NT2/D1 (cell line): ENCODE results near the gene MAPK11.

Source experiments
- DNase-seq: peaks from one replicate; pipeline ENCODE4 v3.0.0-alpha.2; 2011; ENCODE audit warnings: low read depth, low spot score
- H3K27me3 ChIP-seq: 2 replicates; pipeline ENCODE4 v1.6.0; 2011; ENCODE audit warnings: mild to moderate bottlenecking; ENCODE audit not compliant: insufficient read length, insufficient read depth
- H3K36me3 ChIP-seq: 2 replicates; pipeline ENCODE4 v1.6.1; 2011; ENCODE audit warnings: mild to moderate bottlenecking, low read length, mixed read lengths; ENCODE audit not compliant: insufficient read depth, insufficient read length
- H3K4me1 ChIP-seq: 2 replicates; pipeline ENCODE4 v1.5.1; 2011; ENCODE audit not compliant: insufficient read depth, insufficient read length
- H3K4me3 ChIP-seq: 2 replicates; pipeline ENCODE4 v1.5.1; 2011; ENCODE audit warnings: low read depth; ENCODE audit not compliant: insufficient read length
- H3K9ac ChIP-seq: 2 replicates; pipeline ENCODE4 v1.6.0; 2011; ENCODE audit warnings: low read depth; ENCODE audit not compliant: insufficient read length
- H3K9me3 ChIP-seq: 2 replicates; pipeline ENCODE4 v1.5.1; 2011; ENCODE audit warnings: mild to moderate bottlenecking, low read length; ENCODE audit not compliant: insufficient read depth
- SUZ12 ChIP-seq: IDR thresholded peaks from 2 replicates; pipeline ENCODE4 v1.6.1; 2011; ENCODE audit not compliant: insufficient read length, insufficient read depth; ENCODE audit errors: extremely low read depth
- YY1 ChIP-seq: IDR thresholded peaks from 2 replicates; pipeline ENCODE4 v1.6.1; 2011; ENCODE audit not compliant: insufficient read length, insufficient read depth
- ZNF274 ChIP-seq: IDR thresholded peaks from 2 replicates; pipeline ENCODE4 v1.6.1; 2011; ENCODE audit warnings: mild to moderate bottlenecking, low read depth, low read length

MAPK11 gene

GRCh38 chr22:50215297-50216054, 54.7 kb downstream of the MAPK11 start:
- Histone ChIP-seq H3K9ac (no peak overlapping the region), H3K4me3 (no peak overlapping the region), H3K9me3 (no peaks in the 10 kb centered on the region), H3K27me3 (no peaks in the 10 kb centered on the region), H3K36me3 (peaks cover 79% of the 10 kb centered on the region), H3K4me1 (peaks cover 10% of the 10 kb centered on the region)
- no peak for DNase-seq
- TF ChIP-seq SUZ12, result no peak
- no peak for TF ChIP-seq ZNF274
- TF ChIP-seq YY1, result no peak
